CD4-positive, CD25-positive, alpha-beta regulatory T cell (primary cell): ENCODE results near the gene TGM2. TPM values are rescaled to one million over a fixed set of nuclear protein-coding genes. Genes with fewer than 3 reads are reported as not detected.

Experiments used
- ATAC-seq, 2 donors: fragments of 150-1000 bp; cut with Tn5 transposase; one replicate each; pipeline ENCODE4 v1.10.0; 2021; ENCODE audit warnings: low read depth in 2 of 2, moderate number of reproducible peaks in 2 of 2, moderate library complexity in 1 of 2
- DNase-seq, 3 donors: peaks; one replicate each; pipeline versions ENCODE4 v3.0.0 to v3.0.0-alpha.2; 2012 to 2022; ENCODE audit warnings: mixed read lengths in 1 of 3
- H3K27ac ChIP-seq: one replicate; pipeline ENCODE4 v1.7.0; 2013; ENCODE audit warnings: mild to moderate bottlenecking, low read length; ENCODE audit not compliant: insufficient read depth, poor library complexity, severe bottlenecking
- H3K27me3 ChIP-seq: one replicate; pipeline ENCODE4 v1.7.0; 2013; ENCODE audit warnings: low read length; ENCODE audit not compliant: control insufficient read depth, insufficient read depth
- H3K36me3 ChIP-seq: one replicate; pipeline ENCODE4 v1.7.0; 2013; ENCODE audit warnings: mild to moderate bottlenecking, low read length, moderate library complexity; ENCODE audit not compliant: control insufficient read depth, insufficient read depth
- H3K4me1 ChIP-seq: 2 replicates; pipeline ENCODE4 v1.7.0; 2013; ENCODE audit warnings: mild to moderate bottlenecking, low read length; ENCODE audit not compliant: insufficient read depth, control insufficient read depth, poor library complexity, severe bottlenecking
- H3K4me3 ChIP-seq: one replicate; pipeline ENCODE4 v1.7.0; 2013; ENCODE audit warnings: low read depth, mild to moderate bottlenecking, low read length, moderate library complexity
- H3K9me3 ChIP-seq, 2 experiments: 1 replicate in 1 of 2; 2 replicates in 1 of 2; pipeline ENCODE4 v1.7.0; 2013; ENCODE audit warnings: low read length in 2 of 2, mild to moderate bottlenecking in 1 of 2, moderate library complexity in 1 of 2; ENCODE audit not compliant: control insufficient read depth in 2 of 2
- H3K27ac Mint-ChIP-seq, 3 donors: one replicate each; pipeline ENCODE4 v1.8.0; 2020 to 2022; ENCODE audit warnings: mild to moderate bottlenecking in 3 of 3, mixed read lengths in 3 of 3, moderate library complexity in 2 of 3
- H3K27me3 Mint-ChIP-seq: one replicate; pipeline ENCODE4 v1.8.0; 2022; ENCODE audit warnings: mild to moderate bottlenecking, mixed read lengths
- H3K36me3 Mint-ChIP-seq: one replicate; pipeline ENCODE4 v1.8.0; 2020; ENCODE audit warnings: mixed read lengths
- H3K4me1 Mint-ChIP-seq, 4 donors: one replicate each; pipeline ENCODE4 v1.8.0; 2020 to 2022; ENCODE audit warnings: mixed read lengths in 4 of 4, mild to moderate bottlenecking in 1 of 4
- H3K4me3 Mint-ChIP-seq, 4 donors: one replicate each; pipeline ENCODE4 v1.8.0; 2020 to 2022; ENCODE audit warnings: mild to moderate bottlenecking in 4 of 4, mixed read lengths in 4 of 4, moderate library complexity in 3 of 4
- H3K9me3 Mint-ChIP-seq, 7 donors: one replicate each; pipeline ENCODE4 v1.8.0; 2020 to 2022; ENCODE audit warnings: mixed read lengths in 7 of 7, mild to moderate bottlenecking in 3 of 7, moderate library complexity in 2 of 7
- polyA plus RNA-seq, 4 donors: library from polyadenylated mRNA; unstranded; fragments of 300-500 nt; fragmentation: Illumina TruSeq; gene quantifications; one replicate each; pipeline ENCODE4 v1.2.3, GENCODE V29; 2021
- total RNA-seq: library from RNA; stranded (reverse); gene quantifications from one replicate; pipeline ENCODE4 v1.2.3, GENCODE V29; 2022

The TGM2 gene
- total and polyA plus RNA-seq, 5 donors from 2014 or later, result 0.13 TPM; not detected in 4

DNA sequence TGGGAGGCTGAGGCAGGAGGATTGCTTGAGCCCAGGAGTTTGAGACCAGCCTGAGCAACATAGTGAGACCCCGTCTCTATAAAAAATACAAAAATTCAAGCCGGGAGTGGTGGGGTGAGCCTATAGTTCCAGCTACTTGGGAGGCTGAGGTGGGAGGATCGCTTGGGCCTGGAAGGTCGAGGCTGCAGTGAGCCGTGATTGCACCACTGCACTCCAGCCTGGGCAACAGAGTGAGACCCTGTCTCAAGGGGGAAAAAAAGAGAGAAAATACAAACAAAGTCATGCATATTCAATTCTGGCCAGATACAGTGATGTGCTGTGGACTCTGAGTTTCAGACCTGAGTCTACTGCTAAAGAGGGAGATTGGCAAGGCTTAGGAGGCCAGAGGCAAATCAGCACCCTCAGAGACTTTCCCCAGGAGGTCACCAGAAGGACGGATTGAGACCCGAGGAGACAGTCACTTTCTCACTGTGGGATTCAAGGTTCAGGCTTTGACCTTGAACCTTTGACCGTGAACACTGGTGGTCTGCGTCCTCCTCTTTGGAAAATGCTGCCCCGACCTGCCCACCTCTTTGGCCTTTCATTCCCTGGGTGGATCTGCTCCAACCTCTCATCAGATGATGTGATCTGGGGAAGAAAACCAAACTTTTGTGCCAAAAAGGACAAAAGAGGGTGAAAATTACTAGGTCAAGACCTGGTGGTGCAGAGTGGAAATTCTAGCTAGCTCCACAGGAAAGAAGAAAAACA, 31.2 kb downstream of the TGM2 start:
- no peaks in the 10 kb centered on the region for H3K36me3 Mint-ChIP-seq
- no peak overlapping the region for H3K4me3 ChIP-seq
- no peaks in the 10 kb centered on the region for H3K9me3 ChIP-seq
- no peak overlapping the region for H3K27ac Mint-ChIP-seq
- H3K27ac ChIP-seq, result no peak overlapping the region
- H3K4me1 ChIP-seq, result no peaks in the 10 kb centered on the region
- ATAC-seq, result no peak
- H3K27me3 Mint-ChIP-seq, result no peaks in the 10 kb centered on the region
- no peak for DNase-seq
- no peak overlapping the region for H3K4me3 Mint-ChIP-seq
- H3K27me3 ChIP-seq, result no peaks in the 10 kb centered on the region
- H3K9me3 Mint-ChIP-seq, result peaks cover 0 to 2% (median 0%) of the 10 kb centered on the region in 7 donors
- peaks cover 0 to 9% (median 0%) of the 10 kb centered on the region in 4 donors for H3K4me1 Mint-ChIP-seq
- H3K36me3 ChIP-seq, result no peaks in the 10 kb centered on the region

DNA sequence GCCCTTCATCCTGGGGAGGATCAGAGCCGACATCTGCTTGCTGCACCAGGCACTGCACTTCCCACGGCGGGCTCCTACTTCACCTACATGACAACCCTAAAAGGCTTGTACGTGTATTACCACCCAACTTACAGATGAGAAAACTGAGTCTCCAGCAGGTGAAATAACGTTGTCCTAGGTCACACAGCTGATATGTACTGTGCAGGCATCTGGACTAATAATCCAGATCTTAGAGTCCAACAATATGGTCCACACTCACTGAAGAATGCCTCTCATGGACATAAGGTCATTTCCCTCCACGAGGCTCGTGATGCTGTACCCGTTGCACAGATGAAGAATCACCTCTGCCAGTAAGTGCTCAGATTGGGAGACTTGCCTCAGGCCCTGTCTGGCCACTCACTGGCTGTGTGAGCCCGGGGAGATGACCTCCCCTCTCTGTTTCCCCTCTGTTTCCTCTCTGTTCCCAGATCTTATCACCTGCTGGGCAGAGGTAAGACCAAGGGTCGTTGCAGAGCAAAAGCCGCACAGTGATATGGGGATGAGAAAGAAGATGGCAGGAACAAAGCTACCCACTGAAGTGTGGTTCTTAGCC, 32.1 kb downstream of the TGM2 start:
- Histone ChIP-seq H3K9me3 (no peaks in the 10 kb centered on the region), H3K27me3 (no peaks in the 10 kb centered on the region), H3K4me3 (no peak overlapping the region), H3K27ac (no peak overlapping the region), H3K36me3 (no peaks in the 10 kb centered on the region), H3K4me1 (no peaks in the 10 kb centered on the region)
- no peaks in the 10 kb centered on the region for H3K36me3 Mint-ChIP-seq
- no peak overlapping the region for H3K4me3 Mint-ChIP-seq
- no peak overlapping the region for H3K27ac Mint-ChIP-seq
- H3K27me3 Mint-ChIP-seq, result no peaks in the 10 kb centered on the region
- H3K9me3 Mint-ChIP-seq, result no peaks in the 10 kb centered on the region
- H3K4me1 Mint-ChIP-seq, result peaks cover 0 to 9% (median 0%) of the 10 kb centered on the region in 4 donors
- ATAC-seq (no peak), DNase-seq (no peak)

DNA sequence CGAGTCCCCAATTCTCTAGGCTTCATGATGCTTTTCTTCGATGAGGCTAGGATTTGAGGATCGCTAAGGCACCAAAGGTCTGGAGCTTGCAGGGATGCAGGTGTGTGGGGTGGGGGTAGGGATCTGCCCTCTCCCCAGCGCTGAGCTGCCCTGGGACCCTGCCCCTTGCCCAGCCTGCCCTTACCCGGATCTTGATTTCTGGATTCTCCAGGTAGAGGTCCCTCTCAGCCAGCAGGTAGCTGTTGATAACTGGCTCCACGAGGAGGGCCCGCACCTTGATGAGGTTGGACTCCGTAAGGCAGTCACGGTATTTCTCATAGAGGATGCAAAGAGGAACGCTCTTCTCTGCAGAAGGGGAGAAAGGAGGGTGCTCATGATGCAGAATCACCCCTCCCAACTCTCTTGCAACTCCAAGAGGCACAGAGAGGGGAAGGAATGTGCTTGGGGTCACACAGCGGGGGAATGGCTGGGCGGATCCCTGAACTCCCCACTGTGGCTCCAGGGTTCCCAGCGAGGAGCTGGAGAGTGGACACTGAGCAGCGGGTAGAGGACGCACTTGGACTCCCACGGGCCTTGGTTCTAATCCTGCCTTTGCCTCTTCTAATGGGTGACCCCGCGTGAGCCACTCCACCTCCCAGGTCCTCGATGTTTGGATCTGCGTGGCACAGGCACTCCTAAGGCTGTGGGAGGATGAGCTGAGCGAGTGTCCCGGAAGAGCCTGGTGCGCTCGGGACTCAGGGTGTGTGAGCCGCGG, 32.7 kb downstream of the TGM2 start:
- Mint-ChIP-seq H3K27me3 (no peaks in the 10 kb centered on the region), H3K4me1 (peaks cover 0 to 9% (median 0%) of the 10 kb centered on the region in 4 donors), H3K36me3 (no peaks in the 10 kb centered on the region), H3K9me3 (no peaks in the 10 kb centered on the region), H3K27ac (no peak overlapping the region), H3K4me3 (no peak overlapping the region)
- DNase-seq (no peak), ATAC-seq (no peak)
- Histone ChIP-seq H3K27me3 (no peaks in the 10 kb centered on the region), H3K4me1 (no peaks in the 10 kb centered on the region), H3K27ac (no peak overlapping the region), H3K4me3 (no peak overlapping the region), H3K9me3 (no peaks in the 10 kb centered on the region), H3K36me3 (no peaks in the 10 kb centered on the region)

DNA sequence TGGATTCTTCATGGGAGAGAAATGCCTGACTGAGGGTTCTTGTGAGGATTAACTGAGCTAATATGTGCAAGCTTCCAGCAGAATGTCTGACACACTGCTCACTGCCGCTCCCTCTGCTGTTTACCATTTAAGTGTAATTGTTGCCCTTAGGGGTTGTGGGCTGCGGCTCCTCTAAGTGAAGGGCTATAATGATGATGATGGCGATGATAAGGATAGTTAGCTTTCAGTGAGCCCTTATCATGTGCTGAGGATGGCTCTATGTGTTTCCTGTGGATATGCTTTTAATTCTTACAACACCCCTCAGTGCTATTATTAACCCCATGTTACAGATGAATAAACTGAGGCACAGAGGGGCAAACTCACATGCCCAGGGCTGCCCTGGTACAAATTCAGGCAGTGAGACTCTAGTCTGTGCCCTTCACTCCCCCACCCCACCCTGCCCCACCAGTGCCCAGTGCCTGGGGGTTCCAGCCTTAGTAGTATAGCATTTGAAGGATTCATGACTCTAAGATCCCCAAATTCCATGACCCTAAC, 33.4 kb downstream of the TGM2 start:
- DNase-seq (no peak), ATAC-seq (no peak)
- Mint-ChIP-seq H3K36me3 (no peaks in the 10 kb centered on the region), H3K9me3 (no peaks in the 10 kb centered on the region), H3K4me1 (peaks cover 0 to 9% (median 0%) of the 10 kb centered on the region in 4 donors), H3K27ac (no peak overlapping the region), H3K27me3 (no peaks in the 10 kb centered on the region), H3K4me3 (no peak overlapping the region)
- no peaks in the 10 kb centered on the region for H3K4me1 ChIP-seq
- no peak overlapping the region for H3K27ac ChIP-seq
- no peaks in the 10 kb centered on the region for H3K27me3 ChIP-seq
- H3K36me3 ChIP-seq, result no peaks in the 10 kb centered on the region
- H3K9me3 ChIP-seq, result no peaks in the 10 kb centered on the region
- H3K4me3 ChIP-seq, result no peak overlapping the region

DNA sequence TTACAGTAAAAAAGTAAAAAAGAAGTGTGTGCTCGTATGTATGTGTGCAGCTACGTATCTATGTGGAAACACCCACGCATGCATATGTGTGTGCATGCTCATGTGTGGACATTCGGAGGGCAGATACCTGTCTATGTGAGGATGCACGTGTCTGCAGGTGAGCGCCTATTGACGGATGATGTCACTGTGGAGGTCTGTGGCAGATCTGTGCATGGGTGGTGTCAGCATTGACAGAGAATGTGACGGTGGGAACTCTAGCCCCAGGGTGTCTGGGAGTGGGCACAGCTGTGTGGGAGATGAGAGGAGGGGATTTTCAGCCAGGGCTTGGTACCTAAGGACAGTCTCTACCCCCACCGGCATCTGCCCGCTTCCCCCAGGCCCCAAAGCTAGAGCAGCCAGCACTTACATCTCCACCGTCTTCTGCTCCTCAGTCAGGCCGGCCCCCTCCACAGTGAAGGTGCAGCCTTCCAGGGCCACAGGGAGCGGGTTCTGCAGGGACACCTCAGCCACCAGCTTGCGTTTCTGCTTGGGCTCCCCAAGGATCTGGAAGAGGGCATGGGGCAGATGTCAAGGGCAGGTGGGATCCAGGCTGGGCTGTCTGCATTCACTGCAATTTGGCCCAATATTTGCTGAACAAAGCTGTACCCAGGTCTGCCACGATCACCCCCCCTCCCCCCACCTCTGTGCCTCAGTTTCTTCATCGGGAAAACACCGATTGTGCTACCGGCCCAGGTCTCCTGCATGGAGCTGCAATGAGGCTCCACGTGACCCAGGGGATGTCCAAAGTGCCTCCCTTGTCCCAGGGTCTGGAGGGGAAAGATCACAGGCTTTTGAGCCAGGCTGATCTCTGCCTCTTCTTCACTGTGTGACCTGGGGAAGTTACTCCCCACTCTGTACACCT, 34.1 kb downstream of the TGM2 start:
- ATAC-seq (no peak), DNase-seq (no peak)
- Mint-ChIP-seq H3K9me3 (no peaks in the 10 kb centered on the region), H3K27me3 (no peaks in the 10 kb centered on the region), H3K27ac (no peak overlapping the region), H3K36me3 (no peaks in the 10 kb centered on the region), H3K4me3 (no peak overlapping the region), H3K4me1 (peaks cover 0 to 9% (median 0%) of the 10 kb centered on the region in 4 donors)
- Histone ChIP-seq H3K9me3 (no peaks in the 10 kb centered on the region), H3K27ac (no peak overlapping the region), H3K4me1 (no peaks in the 10 kb centered on the region), H3K27me3 (no peaks in the 10 kb centered on the region), H3K36me3 (no peaks in the 10 kb centered on the region), H3K4me3 (no peak overlapping the region)

DNA sequence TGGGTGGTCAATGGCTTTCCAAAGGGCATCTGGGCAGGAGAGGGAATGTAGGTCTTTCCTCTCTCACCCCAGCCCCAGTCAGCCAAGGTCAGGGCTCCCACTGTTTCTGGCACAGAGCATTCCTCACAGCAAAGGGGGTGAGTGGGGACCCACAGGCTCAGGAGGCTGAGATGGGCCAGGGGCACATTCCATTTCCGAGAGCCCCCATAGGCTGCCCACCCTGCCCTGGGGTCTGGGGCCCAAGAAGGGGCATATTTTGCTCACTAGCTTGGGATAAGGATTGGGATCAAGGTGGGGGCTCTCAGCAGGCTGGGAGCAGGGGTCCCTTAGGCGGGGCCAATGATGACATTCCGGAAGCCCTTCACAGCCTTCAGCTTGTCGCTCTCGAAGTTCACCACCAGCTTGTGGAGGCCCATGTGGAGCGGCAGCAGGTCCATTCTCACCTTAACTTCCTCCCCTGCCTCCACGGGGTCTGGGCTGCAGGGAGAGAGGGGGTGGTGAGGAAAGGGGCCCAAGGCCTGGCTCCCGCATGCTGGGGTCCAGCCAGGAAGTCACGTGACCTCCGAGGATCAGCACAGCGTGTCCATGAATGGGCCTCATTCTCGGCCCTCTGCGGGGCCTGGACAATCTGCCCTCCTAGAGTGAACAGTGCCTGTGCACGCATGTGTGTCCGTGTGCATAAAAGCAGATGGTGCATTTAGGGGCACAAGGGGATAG, 35.0 kb downstream of the TGM2 start:
- H3K4me1 Mint-ChIP-seq, result peaks cover 0 to 9% (median 0%) of the 10 kb centered on the region in 4 donors
- no peaks in the 10 kb centered on the region for H3K9me3 Mint-ChIP-seq
- no peak for ATAC-seq
- no peaks in the 10 kb centered on the region for H3K9me3 ChIP-seq
- no peaks in the 10 kb centered on the region for H3K36me3 Mint-ChIP-seq
- H3K4me3 ChIP-seq, result no peak overlapping the region
- no peaks in the 10 kb centered on the region for H3K27me3 ChIP-seq
- H3K27ac Mint-ChIP-seq, result no peak overlapping the region
- no peaks in the 10 kb centered on the region for H3K4me1 ChIP-seq
- no peaks in the 10 kb centered on the region for H3K27me3 Mint-ChIP-seq
- no peaks in the 10 kb centered on the region for H3K36me3 ChIP-seq
- H3K27ac ChIP-seq, result no peak overlapping the region
- H3K4me3 Mint-ChIP-seq, result no peak overlapping the region
- no peak for DNase-seq
